HG02759 (cell line): ENCODE data around the gene SMYD5.

Experiments used
- ATAC-seq: cut with Tn5 transposase; IDR thresholded peaks from one replicate; pipeline ENCODE4 v1.9.1; 2021; ENCODE audit warnings: mild to moderate bottlenecking, moderate library complexity; ENCODE audit not compliant: unreplicated experiment

Gene SMYD5

GRCh38 chr2:73235315-73236028, 21.4 kb downstream of the SMYD5 start:
- no peak for ATAC-seq

- no peak for ATAC-seq
Observed at GRCh38 chr2:73237168-73237567, 23.1 kb downstream of the SMYD5 start.

DNA sequence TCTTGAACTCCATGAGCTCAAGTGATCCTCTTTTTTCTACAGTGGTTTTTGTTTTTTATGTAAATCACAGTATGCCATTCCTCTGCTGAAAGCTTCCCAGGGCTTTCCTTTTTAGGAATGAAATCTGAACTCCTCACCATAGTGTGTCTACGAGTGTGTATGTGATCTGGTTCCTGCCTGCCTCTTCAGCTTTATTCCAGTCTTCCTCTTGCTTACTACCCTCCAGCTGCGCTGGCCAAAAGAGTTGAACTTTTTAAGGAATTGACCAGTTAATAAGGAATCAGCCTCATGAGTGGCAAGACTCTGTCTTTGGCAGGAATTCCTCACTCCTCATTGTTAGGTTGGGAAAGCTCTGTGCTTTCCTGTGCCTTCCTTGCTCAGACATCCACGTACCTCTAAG, 24.1 kb downstream of the SMYD5 start:
- ATAC-seq, result no peak

DNA sequence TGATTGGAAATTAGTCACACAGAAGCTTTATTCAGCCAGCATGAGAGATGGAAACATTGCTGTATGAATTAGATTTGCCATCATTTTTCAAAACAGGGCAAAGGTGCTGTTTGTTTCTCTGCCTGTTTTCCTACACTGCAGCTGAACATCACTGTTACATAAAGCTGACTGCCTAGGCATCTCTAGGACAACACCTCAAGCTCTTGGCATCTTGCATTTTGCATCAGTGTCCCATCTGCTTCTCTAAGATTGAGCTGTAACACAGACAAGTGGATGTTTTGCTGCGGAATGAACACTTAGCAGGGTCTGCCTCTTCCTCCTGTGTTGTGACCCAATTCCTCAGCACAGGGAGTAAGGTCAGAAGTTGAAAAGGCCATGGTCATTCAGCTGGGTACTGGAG, 24.9 kb downstream of the SMYD5 start:
- no peak for ATAC-seq

- no peak for ATAC-seq
Observed at GRCh38 chr2:73239776-73240175, 25.7 kb downstream of the SMYD5 start.

DNA sequence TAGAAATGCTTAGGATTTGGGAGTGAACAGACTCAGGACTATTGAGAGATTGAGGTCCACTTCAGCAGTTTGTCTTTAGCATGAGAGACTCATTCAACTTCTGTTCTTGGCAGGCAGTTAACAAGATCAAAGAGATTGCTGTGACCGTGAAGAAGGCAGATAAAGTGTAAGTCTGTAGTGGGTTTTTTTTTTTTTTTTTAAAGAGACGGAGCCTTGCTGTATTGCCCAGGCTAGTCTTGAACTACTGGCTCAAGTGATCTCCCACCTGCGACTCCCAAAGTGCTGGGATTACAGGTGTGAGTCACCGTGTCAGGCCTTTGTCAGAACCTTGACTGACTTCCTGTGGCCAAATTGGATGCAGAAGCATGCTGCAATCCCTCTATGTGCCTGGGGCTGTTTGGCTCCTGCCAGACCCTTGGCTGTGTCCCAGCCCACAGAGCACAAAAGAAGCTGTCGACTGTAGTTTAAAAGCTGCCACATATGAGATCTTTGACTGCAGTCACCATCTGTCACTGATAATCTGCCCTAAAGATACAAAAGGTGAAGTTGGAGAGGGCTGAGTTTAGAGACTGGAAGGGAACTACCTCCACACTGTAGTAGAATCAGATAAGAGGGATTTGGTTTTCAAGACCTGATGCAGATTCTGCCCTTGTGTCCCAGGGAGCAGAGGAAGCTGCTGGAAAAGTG, 30.0 kb downstream of the SMYD5 start:
- ATAC-seq, result no peak

GRCh38 chr2:73244580-73244979, 30.5 kb downstream of the SMYD5 start:
- ATAC-seq, result no peak

- ATAC-seq, result no peak
Observed at GRCh38 chr2:73246850-73247249, 32.8 kb downstream of the SMYD5 start.

GRCh38 chr2:73249636-73250035, 35.6 kb downstream of the SMYD5 start:
- ATAC-seq, result no peak

GRCh38 chr2:73250872-73251846, 37.1 kb downstream of the SMYD5 start:
- no peak for ATAC-seq

DNA sequence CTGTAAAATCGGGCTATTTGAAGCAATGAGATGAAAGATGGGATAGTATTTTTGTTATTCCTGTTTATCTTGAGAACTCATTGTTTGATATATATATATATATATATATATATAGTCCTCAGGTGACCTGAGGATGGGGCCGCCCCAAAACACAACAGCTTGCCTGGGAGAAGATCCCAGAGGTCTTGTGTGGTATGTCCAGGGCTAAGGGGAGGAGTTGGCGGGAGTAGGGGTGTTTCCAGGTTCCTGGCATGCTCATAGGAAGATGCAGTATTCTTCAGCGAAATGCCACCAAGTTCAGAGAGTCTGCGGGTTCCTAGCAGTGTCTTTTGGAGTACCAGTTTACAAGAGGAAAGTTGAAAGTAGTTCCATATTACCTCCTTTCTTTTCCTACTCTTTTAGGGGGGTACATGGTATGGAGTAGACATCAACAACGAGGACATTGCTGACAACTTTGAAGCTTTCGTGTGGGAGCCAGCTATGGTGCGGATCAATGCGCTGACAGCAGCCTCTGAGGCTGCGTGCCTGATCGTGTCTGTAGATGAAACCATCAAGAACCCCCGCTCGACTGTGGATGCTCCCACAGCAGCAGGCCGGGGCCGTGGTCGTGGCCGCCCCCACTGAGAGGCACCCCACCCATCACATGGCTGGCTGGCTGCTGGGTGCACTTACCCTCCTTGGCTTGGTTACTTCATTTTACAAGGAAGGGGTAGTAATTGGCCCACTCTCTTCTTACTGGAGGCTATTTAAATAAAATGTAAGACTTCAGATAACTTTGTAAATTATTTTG, 38.4 kb downstream of the SMYD5 start:
- ATAC-seq, result no peak

- no peak for ATAC-seq
Observed at GRCh38 chr2:73253400-73253799, 39.4 kb downstream of the SMYD5 start.

DNA sequence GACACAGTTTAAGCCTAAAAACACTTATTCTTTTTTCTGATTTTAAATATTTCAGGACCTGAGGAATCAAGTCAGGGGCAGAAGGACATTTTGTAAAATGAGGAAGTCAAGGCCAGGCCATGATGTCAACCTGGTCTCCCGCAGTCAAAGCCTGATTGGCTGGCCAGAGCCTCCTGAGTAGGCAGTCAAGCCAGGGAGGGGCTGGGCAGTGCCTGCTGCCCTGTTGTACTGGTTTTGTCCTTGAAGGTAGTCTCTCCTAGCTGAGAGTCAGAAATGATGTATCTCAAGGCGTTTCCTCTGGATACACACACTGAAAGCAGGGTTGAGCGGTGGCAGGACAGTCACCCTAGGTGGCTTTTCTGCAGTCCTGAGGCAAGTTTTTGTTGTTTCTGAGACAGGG, 39.9 kb downstream of the SMYD5 start:
- ATAC-seq, result no peak

GRCh38 chr2:73254343-73255006, 40.4 kb downstream of the SMYD5 start:
- no peak for ATAC-seq

- ATAC-seq, result no peak
Observed at GRCh38 chr2:73255007-73255644, 41.1 kb downstream of the SMYD5 start.

DNA sequence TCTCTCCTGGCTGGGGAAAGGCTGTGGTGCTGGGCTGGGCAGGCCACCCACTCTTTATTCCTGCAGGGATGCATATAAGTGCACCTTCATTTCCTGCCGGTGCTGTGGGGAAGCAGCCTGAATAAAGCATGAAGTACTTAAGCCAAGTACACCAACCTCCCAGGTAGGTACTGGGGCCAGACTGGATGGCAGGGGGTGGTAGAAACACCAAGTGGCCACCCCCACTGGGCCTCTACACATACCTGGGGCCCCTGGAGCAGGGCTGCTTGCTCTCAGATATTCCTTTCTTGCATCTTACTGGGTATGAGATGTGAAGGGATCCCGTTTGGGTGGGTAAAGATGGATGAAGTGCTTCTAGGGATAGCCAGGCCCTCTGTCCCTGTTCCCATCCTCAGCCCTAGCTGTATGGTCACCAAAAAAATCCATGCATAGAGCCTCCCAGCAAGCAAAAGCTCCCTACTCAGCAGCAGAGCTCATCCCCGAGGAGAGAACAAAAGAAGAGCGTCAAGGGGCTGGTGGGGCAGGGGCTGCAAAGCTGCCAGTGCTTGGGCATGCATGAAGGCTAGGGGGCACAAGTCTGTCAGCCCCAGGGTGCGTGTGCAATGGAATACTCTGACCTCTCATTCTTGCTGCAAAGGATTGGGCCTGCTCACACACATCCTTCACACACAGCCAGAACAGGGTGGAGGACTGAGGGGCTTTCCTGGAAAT, 42.0 kb downstream of the SMYD5 start:
- ATAC-seq, result no peak

- ATAC-seq, result no peak
Observed at GRCh38 chr2:73256618-73256922, 42.5 kb downstream of the SMYD5 start.

DNA sequence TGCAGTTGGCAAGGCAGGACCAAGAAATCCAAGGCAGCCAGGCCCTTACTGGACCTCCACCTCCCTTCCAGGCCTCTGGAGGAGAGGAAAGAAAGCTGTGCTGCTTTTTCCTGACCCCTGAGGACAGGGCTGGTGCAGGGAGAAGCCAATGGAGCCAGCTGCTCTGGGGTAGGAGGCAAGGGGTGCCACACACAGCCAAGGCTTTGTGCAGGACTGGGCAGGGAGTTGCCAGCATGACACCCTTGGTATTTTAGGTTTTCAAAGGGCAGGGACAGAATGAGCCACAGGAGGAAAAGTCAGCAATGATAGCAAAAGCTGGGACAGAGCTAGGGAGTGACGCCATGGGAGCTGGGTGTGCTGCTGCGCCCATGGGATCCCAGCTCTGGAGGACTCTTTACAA, 43.0 kb downstream of the SMYD5 start:
- no peak for ATAC-seq

DNA sequence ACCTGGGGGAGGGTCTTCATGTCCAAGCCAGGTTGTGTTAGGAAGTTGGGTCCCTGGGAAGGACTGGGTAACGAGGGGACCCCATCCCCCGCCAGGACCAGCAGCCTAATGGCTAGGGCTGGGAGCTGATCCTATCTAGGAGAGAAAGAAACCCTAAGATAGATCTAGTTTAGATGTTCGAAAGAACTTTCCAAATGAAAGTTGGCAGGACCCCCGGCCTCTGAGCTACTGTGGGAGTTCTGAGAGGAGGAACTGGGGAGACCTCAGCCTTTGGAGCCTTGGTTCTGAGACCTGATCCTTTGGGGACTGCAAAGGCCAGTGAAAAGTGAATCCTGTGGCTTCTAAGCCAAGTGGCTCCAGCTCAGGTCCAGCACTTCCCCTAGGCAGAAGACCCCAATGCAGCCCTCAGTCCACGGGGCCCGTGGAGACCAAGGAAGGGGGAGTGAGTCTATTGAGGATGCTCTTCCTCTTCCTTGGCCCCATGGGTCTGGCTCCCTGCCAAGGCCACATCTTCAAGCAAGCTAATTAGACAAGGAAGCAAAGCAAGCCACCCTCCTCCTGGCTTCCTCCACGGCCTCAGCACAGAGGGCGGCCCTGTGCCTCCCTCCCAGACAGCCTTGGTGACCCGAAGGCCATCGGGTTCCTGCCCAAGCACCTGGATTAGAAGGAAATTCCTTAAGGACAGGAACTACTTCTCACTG, 43.5 kb downstream of the SMYD5 start:
- no peak for ATAC-seq
